Ammon's horn (tissue), 1 donor: ENCODE data around the gene NUDT11.
"Not testable (repeated sequence)": the region's sequence is repeated elsewhere in the genome, so short reads cannot be mapped to it uniquely, and the experiment has no call there.

Experiments
- DNase-seq: peaks from one replicate; pipeline ENCODE4 v3.0.0-alpha.2; 2016; ENCODE audit warnings: low spot score

Gene NUDT11

DNA sequence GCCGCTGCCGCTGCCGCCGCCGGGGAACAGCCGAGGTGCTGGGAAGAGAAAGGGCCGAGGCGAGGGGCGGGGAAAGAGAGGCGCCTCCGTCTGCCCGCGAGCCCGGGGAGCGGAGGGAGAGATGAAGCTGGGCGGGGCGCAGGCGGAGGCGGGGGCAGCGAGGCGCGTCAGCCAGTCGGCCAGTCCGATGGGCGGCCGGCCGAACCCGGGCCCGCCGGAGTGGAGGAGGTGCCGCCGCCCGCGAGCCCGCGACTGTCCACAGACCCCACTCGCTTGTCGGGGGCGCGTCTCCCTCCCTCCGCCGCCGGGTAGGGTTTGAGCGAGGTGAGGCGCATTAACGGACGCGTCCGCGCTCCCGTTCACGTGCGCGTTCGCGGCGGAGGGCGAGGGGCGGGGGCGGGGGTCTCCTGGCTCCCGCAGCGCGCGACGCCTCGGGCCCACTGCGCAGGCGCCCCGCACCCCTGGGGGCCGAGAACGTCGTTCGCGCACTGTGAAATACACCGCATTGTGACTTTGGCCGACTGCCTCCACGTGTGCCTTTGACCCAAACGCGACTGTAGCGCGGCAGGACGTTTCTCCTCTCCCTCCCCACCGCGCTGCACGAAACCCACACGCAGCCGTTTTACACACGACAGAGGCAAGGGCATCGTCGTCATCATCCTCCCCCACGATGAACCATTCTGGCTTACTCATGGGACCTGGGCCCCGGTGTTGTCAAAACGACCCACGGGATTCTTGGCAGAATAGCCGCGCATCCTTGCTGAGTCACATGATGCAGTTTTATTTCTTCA lies at the start of gene NUDT11:
Gene NUDT11, minus strand, starts transcription at position 92 of the 791 bp plus-strand sequence. CDS start 148 bp downstream, outside the sequence.
- peak; percentile 45 for DNase-seq

DNA sequence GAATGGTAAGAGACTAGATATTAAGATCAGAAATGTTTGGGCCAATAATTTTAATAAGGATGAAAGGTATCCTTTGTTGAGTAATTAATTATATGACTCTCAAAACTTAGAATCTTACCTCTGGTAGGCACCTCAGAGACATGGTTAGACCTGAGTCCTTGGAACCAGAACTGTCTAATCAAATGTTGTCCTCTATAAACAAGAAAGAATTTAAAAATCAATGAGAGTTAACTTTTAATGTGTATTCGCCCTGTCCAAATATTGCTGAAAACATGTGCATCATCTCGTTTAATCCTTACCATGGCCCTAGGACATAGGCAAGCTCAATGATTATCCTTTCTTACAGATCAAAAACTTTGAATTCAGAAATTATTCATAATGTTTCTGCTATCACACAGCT lies 24.0 kb upstream of the NUDT11 start:
- DNase-seq: no peak

DNA sequence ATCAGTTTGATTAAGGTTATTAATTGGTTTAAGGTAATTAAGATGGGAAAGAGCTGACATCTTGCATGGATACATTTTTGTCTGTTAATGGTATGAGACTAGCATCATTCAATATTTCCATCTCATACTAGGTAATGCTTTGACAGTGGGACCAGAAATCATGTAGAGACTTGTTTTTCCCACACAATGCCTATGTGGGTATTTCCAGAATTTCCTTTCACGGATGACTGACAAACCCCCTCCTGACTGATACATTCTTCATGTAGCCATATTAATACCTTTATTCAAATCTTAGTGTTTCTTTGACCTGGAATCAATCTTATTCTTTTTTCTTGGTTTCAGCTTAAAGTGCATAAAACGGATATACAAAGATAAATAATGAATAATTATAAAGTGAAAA lies 22.7 kb upstream of the NUDT11 start:
- DNase-seq: not testable (repeated sequence)

DNA sequence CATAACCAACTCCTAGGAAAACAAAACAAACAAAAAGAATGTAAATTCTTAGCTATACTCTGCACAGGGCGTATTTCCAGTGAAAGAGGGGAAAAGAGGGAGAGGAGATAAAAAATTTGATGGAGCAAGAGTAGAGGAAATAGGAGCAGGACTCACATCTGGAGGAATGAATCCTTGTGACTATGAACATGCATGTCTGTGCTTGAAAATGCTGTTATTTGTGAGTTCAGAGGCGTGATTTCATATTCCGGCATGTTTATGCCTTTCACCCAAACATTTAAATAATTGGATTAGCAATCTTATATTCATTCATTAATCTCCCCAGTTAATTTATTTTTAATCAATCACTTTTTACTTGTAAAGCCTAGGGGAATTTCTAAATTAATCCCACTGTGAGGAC lies 11.2 kb upstream of the NUDT11 start:
- no peak for DNase-seq

DNA sequence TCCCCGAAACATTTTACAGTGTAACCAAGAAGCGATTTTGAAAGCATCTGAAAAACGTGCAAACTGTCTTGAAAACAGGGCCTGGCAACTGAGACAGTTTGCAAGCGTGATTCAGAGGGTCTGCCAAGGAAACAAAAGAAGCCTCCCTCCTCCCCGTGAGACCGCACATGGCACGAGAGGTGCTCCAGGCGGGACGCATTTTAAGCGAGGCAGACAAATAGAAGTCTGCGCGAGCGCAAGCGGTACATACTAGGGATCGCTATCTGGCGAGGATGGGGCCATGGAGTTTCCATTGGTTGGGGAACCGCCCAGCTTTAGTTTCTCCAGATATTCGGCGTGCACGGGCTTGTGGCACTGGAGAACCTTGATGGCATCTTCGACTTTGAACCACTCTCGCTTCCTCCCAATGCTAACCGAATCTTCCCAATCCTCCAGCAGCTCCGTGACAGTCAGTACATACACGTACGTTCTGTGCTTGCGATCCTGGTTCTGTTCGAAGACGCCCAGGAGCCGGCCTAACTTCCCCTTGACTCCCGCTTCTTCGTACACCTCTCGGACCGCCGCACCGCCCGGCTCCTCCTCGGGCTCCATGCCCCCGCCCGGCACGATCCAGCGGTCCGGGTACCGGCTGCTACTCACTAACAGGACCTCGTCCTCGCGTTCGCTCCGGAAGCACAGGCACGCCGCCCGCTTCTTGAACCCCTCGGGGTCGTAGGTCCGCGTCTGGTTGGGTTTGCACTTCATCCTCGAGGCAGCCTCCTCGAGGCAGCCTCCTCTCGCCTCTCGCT lies 497 bp downstream of the NUDT11 start:
- DNase-seq: not testable (repeated sequence)

DNA sequence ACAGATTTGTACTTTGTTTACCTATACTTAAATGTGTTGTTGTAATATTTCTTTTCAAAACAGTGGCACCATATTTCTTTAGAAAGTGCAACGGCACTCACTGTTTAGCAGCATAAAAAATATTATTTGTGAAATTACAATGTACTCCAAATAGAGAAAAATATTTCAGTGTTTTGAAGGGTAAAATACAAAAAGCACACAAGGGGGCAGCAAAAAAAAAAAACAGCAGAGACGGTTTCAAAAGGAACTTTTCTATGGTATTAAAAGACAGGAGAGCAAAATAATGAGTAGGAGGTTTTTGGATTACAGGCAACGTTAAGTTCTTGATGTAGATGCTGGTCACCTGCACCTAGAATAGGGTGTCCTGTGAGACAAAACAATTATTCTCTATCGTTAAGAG lies 2.0 kb downstream of the NUDT11 start:
- no peak for DNase-seq

DNA sequence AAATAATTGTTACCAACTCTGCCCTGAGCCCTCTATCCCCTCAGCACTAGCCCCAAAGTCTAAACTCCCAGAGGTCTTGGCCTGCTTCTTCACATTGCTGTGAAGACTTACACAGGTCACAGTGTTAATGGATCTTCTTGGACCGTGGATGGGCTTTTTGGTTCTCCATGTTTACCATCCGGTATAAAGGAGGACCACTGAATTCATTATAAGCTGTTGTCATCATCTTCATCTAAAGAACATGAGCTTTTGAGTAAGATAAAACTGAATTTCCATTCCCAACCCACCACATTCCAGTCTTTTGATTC lies 8.5 kb downstream of the NUDT11 start:
- DNase-seq: no peak

DNA sequence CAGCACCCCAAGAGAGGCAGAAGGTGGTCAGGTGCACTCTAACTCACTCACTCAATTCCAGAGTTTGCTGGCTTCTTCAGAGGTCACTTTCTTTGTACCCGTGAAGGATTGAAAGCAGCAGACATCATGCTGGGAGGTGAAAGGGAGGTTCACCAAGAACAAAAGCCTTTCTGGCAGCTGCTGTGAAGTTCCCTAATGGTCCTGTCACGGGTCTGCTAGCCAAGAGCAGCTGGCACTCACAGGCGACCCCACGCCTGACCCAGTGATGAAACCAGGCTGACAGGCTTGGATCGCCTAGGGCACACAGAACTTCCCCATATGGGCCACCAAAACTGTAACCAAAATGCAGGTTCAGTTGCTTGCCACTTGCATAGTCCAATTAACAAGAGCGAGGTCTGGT lies 11.8 kb downstream of the NUDT11 start:
- DNase-seq: no peak

DNA sequence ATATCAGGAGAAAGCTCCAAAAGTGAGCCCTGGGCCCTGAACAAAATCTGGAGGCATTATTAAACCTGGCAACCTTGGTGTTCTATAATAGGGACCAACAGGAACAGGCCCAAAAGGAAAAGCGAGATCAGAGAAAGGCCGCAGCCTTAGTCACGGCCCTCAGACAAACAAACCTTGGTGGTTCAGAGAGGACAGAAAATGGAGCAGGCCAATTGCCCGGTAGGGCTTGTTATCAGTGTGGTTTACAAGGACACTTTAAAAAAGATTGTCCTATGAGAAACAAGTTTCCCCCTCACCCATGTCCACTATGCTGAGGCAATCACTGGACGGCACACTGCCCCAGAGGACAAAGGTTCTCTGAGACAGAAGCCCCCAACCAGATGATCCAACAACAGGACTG lies 14.0 kb downstream of the NUDT11 start:
- DNase-seq: not testable (repeated sequence)

DNA sequence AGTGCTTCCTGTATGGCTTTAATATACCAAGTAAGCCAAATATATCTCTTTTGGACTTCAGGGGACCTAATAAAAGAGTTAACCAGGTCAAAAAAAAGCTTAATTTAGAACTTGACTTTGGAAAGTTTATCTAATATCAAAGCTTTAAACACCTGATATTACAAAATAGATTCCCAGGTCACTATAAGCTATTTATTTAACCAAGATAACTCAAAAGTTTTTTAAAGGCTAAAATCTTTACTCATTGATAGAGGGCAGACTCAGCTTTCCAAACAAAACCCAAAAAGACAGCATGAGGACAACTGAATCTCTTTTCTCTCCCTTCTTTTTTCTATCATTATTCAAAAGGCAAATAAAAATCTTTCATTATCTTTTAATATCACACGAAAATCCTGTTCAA lies 19.5 kb downstream of the NUDT11 start:
- no peak for DNase-seq

DNA sequence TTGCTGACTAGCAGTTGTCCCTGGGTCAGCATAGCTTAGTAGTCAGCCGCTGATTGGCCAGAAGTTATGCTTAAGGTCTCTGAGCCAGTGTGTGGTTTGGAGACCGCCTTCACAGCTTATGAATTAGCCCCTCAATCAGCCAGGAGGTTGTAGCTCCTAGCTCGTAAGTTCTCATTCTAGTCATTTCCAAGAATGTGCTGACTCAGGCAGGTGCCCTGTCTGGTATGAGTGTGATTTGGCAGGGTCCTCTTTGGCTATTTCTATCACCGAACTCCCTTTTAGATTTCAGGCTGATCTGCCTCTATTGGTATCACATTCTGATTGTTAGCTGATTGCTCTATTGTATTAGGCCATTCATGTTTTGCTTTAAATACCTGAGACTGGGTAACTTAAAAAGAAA lies 33.1 kb downstream of the NUDT11 start:
- DNase-seq: no peak

DNA sequence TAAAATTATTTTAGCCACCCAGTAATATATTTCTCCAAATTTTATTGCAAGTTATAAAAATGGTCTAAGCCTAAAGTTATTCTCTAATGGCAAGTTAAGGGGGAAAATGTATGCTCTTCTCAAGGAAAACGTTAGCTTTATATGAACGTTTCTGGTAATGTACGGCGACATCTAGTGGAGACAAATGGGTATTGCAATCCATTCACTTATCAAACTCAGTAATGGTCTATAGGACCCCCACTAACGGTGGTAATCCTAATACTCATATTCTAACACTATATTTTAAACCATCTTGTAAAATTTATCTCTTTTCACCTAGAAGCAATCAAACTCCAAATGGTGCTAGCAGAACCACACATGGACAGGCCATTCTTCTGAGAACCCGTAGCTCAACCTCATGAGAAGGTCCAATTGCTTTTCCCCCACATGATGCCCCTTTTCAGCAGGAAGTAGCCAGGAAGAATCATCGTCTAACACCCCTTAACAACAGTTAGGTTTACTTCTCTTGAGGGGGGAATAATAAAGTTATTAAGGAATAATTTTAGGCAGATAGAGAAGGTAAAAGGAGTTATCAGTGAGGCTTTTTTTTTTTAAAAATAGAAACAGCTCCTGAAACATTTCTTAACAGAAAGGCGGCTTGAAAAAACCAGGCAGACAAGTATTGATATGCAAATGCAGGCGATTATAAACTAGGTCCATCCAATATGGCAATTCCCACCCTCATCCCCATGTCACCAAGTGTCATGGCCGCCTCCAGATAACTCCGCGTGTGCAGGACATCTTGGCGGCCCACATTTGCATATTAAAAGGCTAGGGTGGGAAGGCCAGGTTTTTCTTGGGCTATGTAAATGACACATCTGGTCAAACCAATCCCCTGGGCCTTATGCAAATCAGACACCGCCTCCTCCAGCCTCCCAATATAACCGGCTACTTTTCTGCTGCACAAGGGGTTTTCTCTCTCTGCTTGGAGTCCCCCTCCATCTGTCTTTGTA lies 35.0 kb downstream of the NUDT11 start:
- DNase-seq: peak; percentile 30

DNA sequence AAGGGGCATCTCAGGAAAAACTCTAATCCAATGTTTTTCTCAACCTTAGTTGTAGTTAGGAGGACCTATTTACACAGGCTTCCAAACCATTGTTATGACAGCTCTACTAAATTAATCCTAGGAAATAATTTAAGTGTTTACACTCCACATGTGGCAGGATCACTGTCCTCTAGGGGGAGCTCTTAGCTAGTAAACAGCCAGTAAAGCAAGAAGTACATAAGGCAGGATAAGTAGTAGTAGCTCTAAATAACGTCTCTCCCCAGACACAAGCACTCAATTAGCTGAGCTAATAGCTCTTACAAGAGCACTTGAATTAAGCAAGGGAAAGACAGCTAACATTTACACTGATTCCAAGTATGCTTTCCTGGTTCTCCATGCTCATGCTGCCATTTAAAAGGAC lies 37.3 kb downstream of the NUDT11 start:
- no peak for DNase-seq

DNA sequence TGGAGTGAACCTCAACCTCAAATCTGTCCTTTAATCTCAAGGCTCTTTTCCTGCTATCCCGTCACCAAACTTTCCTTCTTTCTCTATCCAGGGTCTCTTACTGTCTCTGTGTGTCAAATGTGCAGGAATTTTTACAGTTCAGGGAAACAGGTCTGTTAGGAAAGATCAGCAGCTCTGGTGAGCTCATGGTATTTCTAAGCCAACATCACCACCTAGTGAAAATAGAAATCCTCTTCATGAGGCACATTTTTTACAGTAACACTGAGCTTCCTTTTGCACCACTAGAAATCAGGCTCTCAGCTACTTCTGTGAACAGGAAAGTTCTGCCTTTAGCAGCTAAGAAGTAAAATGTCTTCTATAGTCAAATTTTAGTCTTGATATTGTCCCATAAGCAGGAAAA lies 39.6 kb downstream of the NUDT11 start:
- no peak for DNase-seq

DNA sequence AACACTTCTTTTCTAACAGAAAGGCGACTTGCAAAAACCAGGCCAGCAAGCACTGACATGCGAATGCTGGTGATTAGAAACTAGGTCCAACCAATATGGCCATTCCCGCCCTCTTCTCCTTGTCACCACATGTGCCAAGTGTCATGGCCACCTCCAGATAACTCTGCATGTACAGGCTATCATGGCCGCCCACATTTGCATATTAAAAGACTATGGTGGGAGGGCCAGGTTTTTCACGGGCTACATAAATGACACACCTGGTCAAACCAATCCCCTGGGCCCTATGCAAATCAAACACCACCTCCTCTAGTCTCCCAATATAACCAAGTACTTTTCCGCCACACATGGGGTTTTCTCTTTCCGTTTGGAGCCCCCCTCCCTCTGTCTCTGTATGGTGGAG lies 40.1 kb downstream of the NUDT11 start:
- no peak for DNase-seq

DNA sequence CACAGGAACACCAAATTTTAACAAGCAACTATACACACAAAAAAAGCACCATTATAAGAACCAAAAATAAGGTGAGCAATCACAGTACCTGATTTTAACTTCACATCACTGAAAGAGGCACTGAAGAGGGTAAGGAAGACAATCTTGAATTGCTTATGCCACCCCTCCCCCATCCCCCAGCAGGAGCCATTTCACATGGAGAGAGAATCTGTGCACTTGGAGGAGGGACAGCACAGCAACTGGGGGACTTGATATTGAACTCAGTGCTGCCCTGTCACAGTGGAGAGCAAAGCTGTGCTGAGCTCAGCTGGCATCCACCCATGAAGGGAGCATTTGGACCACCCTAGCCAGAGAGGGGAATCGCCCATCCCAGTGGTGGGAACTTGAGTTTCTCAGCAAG lies 56.0 kb downstream of the NUDT11 start:
- DNase-seq: no peak
